GM18858 (cell line): ENCODE measurements around the gene TRAM2.
A peak's percentile ranks its signal among the peaks of the same experiment; 100 is the strongest.

Experiments used
- ATAC-seq: cut with Tn5 transposase; IDR thresholded peaks from one replicate; pipeline ENCODE4 v1.9.1; 2021; ENCODE audit not compliant: unreplicated experiment

TRAM2 gene

GRCh38 chr6:52577022-52577777, at the start of gene TRAM2:
Gene TRAM2, minus strand, starts transcription at chr6:52577060. Its CDS starts 145 bp downstream, at chr6:52576915.
- ATAC-seq, result peak; percentile 46

GRCh38 chr6:52622810-52623209, 46.0 kb upstream of the TRAM2 start:
- ATAC-seq, result no peak

- ATAC-seq, result no peak
Observed at GRCh38 chr6:52621631-52622030, 44.8 kb upstream of the TRAM2 start.

GRCh38 chr6:52620906-52621190, 44.0 kb upstream of the TRAM2 start:
- ATAC-seq, result no peak

- ATAC-seq, result no peak
Observed at GRCh38 chr6:52620055-52620905, 43.4 kb upstream of the TRAM2 start.

- no peak for ATAC-seq
Observed at GRCh38 chr6:52617087-52617486, 40.2 kb upstream of the TRAM2 start.

GRCh38 chr6:52616059-52616690, 39.3 kb upstream of the TRAM2 start:
- ATAC-seq, result no peak

GRCh38 chr6:52612336-52613054, 35.6 kb upstream of the TRAM2 start:
- no peak for ATAC-seq

- no peak for ATAC-seq
Observed at GRCh38 chr6:52611833-52612232, 35.0 kb upstream of the TRAM2 start.

- no peak for ATAC-seq
Observed at GRCh38 chr6:52610745-52611355, 34.0 kb upstream of the TRAM2 start.

GRCh38 chr6:52610011-52610410, 33.2 kb upstream of the TRAM2 start:
- no peak for ATAC-seq

- ATAC-seq, result no peak
Observed at GRCh38 chr6:52605610-52606185, 28.8 kb upstream of the TRAM2 start.

- ATAC-seq, result no peak
Observed at GRCh38 chr6:52603000-52603795, 26.3 kb upstream of the TRAM2 start.

- no peak for ATAC-seq
Observed at GRCh38 chr6:52598824-52599190, 21.9 kb upstream of the TRAM2 start.

- ATAC-seq, result no peak
Observed at GRCh38 chr6:52598123-52598823, 21.4 kb upstream of the TRAM2 start.

GRCh38 chr6:52597738-52598122, 20.9 kb upstream of the TRAM2 start:
- ATAC-seq, result no peak

GRCh38 chr6:52596371-52597028, 19.6 kb upstream of the TRAM2 start:
- no peak for ATAC-seq

- peak; percentile 71 for ATAC-seq
Observed at GRCh38 chr6:52595796-52596130, 18.9 kb upstream of the TRAM2 start.
